ENCODE results near the gene CADPS2. TPM values are rescaled to one million over a fixed set of nuclear protein-coding genes. Genes with fewer than 3 reads are reported as not detected.

Gene CADPS2
- total RNA-seq, 4 donors from 2014 or later, result 27.3 to 154 (median 114) TPM

- peaks cover 0 to 15% (median 14%) of the 10 kb centered on the region in 4 donors for H3K9me3 ChIP-seq
- intact Hi-C loops (cut with DNase I), result no loop called here
- TF ChIP-seq EP300 (IDR thresholded peaks at IDR 0.05) (no peak), POLR2A (IDR thresholded peaks at IDR 0.05; ENCODE audit: low read depth) (no peak), CTCF (IDR thresholded peaks at IDR 0.05) (no peak), POLR2AphosphoS5 (IDR thresholded peaks at IDR 0.05) (no peak)
- no peaks in the 10 kb centered on the region for H3K27me3 ChIP-seq
- no peak overlapping the region for H3K27ac ChIP-seq (replicated peaks in 1 of 4)
- peaks cover 0 to 31% (median 12%) of the 10 kb centered on the region in 4 donors for H3K4me1 ChIP-seq
- peaks cover 0 to 6% (median 0%) of the 10 kb centered on the region in 4 donors for H3K36me3 ChIP-seq
- no peak overlapping the region for H3K4me3 ChIP-seq
- DNase-seq (ENCODE audit: extremely low spot score), result no peak
Measured at GRCh38 chr7:122867471-122867980, 18.7 kb downstream of the CADPS2 start.

GRCh38 chr7:122864838-122865237 lies 21.4 kb downstream of the CADPS2 start:
- Histone ChIP-seq H3K4me1 (peaks cover 0 to 31% (median 12%) of the 10 kb centered on the region in 4 donors), H3K27ac (replicated peaks in 1 of 4) (no peak overlapping the region), H3K4me3 (no peak overlapping the region), H3K36me3 (peaks cover 0 to 6% (median 0%) of the 10 kb centered on the region in 4 donors), H3K9me3 (peaks cover 0 to 15% (median 14%) of the 10 kb centered on the region in 4 donors), H3K27me3 (no peaks in the 10 kb centered on the region)
- DNase-seq (ENCODE audit: extremely low spot score), result no peak
- intact Hi-C loops (cut with DNase I), result no loop called here
- WGBS, result 78% methylated on average over 3 of the region's 3 CpGs
- no peak for TF ChIP-seq CTCF (IDR thresholded peaks at IDR 0.05)
- TF ChIP-seq POLR2A (IDR thresholded peaks at IDR 0.05; ENCODE audit: low read depth), result no peak
- no peak for TF ChIP-seq POLR2AphosphoS5 (IDR thresholded peaks at IDR 0.05)
- TF ChIP-seq EP300 (IDR thresholded peaks at IDR 0.05), result no peak

- WGBS, result 87% methylated on average over 2 of the region's 2 CpGs
- H3K27ac ChIP-seq (replicated peaks in 1 of 4), result no peak overlapping the region
- peaks cover 0 to 8% (median 7%) of the 10 kb centered on the region in 4 donors for H3K9me3 ChIP-seq
- no peaks in the 10 kb centered on the region for H3K27me3 ChIP-seq
- DNase-seq (ENCODE audit: extremely low spot score), result no peak
- H3K4me1 ChIP-seq, result peaks cover 0 to 31% (median 12%) of the 10 kb centered on the region in 4 donors
- intact Hi-C loops (cut with DNase I), result no loop called here
- peaks cover 0 to 6% (median 0%) of the 10 kb centered on the region in 4 donors for H3K36me3 ChIP-seq
- no peak overlapping the region for H3K4me3 ChIP-seq
- no peak for TF ChIP-seq CTCF (IDR thresholded peaks at IDR 0.05)
- TF ChIP-seq POLR2AphosphoS5 (IDR thresholded peaks at IDR 0.05), result no peak
- TF ChIP-seq POLR2A (IDR thresholded peaks at IDR 0.05; ENCODE audit: low read depth), result no peak
- TF ChIP-seq EP300 (IDR thresholded peaks at IDR 0.05), result no peak
Measured at GRCh38 chr7:122864016-122864415, 22.2 kb downstream of the CADPS2 start.

GRCh38 chr7:122858320-122858719 lies 27.9 kb downstream of the CADPS2 start:
- intact Hi-C loops (cut with DNase I), result no loop called here
- Histone ChIP-seq H3K36me3 (peaks cover 0 to 12% (median 3%) of the 10 kb centered on the region in 4 donors), H3K4me1 (peaks cover 0 to 24% (median 8%) of the 10 kb centered on the region in 4 donors), H3K4me3 (no peak overlapping the region), H3K27me3 (no peaks in the 10 kb centered on the region), H3K27ac (replicated peaks in 1 of 4) (no peak overlapping the region), H3K9me3 (no peaks in the 10 kb centered on the region)
- DNase-seq (ENCODE audit: extremely low spot score), result no peak
- no peak for TF ChIP-seq EP300 (IDR thresholded peaks at IDR 0.05)
- no peak for TF ChIP-seq POLR2AphosphoS5 (IDR thresholded peaks at IDR 0.05)
- TF ChIP-seq CTCF (IDR thresholded peaks at IDR 0.05), result no peak
- TF ChIP-seq POLR2A (IDR thresholded peaks at IDR 0.05; ENCODE audit: low read depth), result no peak
- WGBS, result 32% methylated on average over 3 of the region's 3 CpGs

- Histone ChIP-seq H3K4me1 (peaks cover 5 to 34% (median 21%) of the 10 kb centered on the region in 4 donors), H3K4me3 (no peak overlapping the region), H3K36me3 (peaks cover 0 to 19% (median 3%) of the 10 kb centered on the region in 4 donors), H3K27me3 (no peaks in the 10 kb centered on the region), H3K9me3 (no peaks in the 10 kb centered on the region), H3K27ac (replicated peaks in 1 of 4) (no peak overlapping the region)
- no peak for TF ChIP-seq POLR2A (IDR thresholded peaks at IDR 0.05; ENCODE audit: low read depth)
- TF ChIP-seq EP300 (IDR thresholded peaks at IDR 0.05), result no peak
- TF ChIP-seq CTCF (IDR thresholded peaks at IDR 0.05), result no peak
- no peak for TF ChIP-seq POLR2AphosphoS5 (IDR thresholded peaks at IDR 0.05)
- intact Hi-C loops (cut with DNase I), result no loop called here
- DNase-seq (ENCODE audit: extremely low spot score), result no peak
Measured at GRCh38 chr7:122850528-122850927, 35.7 kb downstream of the CADPS2 start.
